Immature natural killer cell (primary cell): ENCODE data around the gene NOL9. TPM values are rescaled to one million over a fixed set of nuclear protein-coding genes. Genes with fewer than 3 reads are reported as not detected.

ENCODE experiments used
- DNase-seq, 3 donors: peaks; one replicate each; pipeline ENCODE4 v3.0.0; 2022; ENCODE audit warnings: mixed read lengths in 1 of 3
- H3K27ac Mint-ChIP-seq, 6 donors: one replicate each; pipeline ENCODE4 v1.8.0; 2020; ENCODE audit warnings: mixed read lengths in 6 of 6, mild to moderate bottlenecking in 5 of 6, inconsistent platforms in 4 of 6, moderate library complexity in 3 of 6
- H3K27me3 Mint-ChIP-seq, 3 donors: one replicate each; pipeline ENCODE4 v1.8.0; 2020 to 2021; ENCODE audit warnings: low read depth in 3 of 3, mild to moderate bottlenecking in 3 of 3, mixed read lengths in 3 of 3, moderate library complexity in 3 of 3, inconsistent platforms in 1 of 3
- H3K36me3 Mint-ChIP-seq, 3 donors: one replicate each; pipeline ENCODE4 v1.8.0; 2020; ENCODE audit warnings: mixed read lengths in 3 of 3, inconsistent platforms in 2 of 3, mild to moderate bottlenecking in 2 of 3
- H3K4me1 Mint-ChIP-seq, 2 donors: one replicate each; pipeline ENCODE4 v1.8.0; 2020; ENCODE audit warnings: inconsistent platforms in 2 of 2, mild to moderate bottlenecking in 2 of 2, mixed read lengths in 2 of 2, moderate library complexity in 1 of 2
- H3K4me3 Mint-ChIP-seq, 5 donors: one replicate each; pipeline ENCODE4 v1.8.0; 2020; ENCODE audit warnings: mild to moderate bottlenecking in 5 of 5, mixed read lengths in 5 of 5, inconsistent platforms in 3 of 5, moderate library complexity in 3 of 5
- H3K9me3 Mint-ChIP-seq, 6 donors: one replicate each; pipeline ENCODE4 v1.8.0; 2020; ENCODE audit warnings: mild to moderate bottlenecking in 6 of 6, mixed read lengths in 6 of 6, inconsistent platforms in 4 of 6, moderate library complexity in 3 of 6
- polyA plus RNA-seq, 3 donors: library from polyadenylated mRNA; unstranded; fragments of 300-500 nt; fragmentation: Illumina TruSeq; gene quantifications; one replicate each; pipeline ENCODE4 v1.2.3, GENCODE V29; 2021

NOL9 gene
- polyA plus RNA-seq, 3 donors from 2014 or later = 4.3 to 18.2 (median 8.4) TPM

DNA sequence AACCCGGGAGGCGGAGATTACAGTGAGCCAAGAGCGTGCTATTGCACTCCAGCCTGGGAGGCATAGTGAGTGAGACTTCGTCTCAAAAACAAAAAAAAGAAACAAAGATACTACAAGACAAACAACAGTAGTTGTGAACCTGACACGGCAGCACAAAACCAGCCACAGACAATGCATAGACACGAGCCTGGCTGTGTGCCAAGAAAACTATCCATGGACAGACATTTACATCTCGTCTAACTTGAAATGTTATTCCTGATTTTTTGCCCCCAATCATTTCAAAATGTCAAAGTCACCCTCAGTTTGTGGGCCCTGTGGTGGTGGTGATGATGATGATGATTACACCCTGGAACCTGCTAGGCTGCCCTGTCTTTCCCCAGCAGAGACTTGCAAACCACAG lies 42.0 kb upstream of the NOL9 start:
- H3K27ac Mint-ChIP-seq = peak overlapping the region in 1 of 6 donors; percentile 41
- H3K36me3 Mint-ChIP-seq = peaks cover 0 to 25% (median 0%) of the 10 kb centered on the region in 3 donors
- H3K4me3 Mint-ChIP-seq = no peak overlapping the region
- H3K4me1 Mint-ChIP-seq = peaks cover 64 to 71% of the 10 kb centered on the region in 2 donors
- peaks cover 0 to 7% (median 1%) of the 10 kb centered on the region in 3 donors for H3K27me3 Mint-ChIP-seq
- no peak for DNase-seq
- H3K9me3 Mint-ChIP-seq = no peaks in the 10 kb centered on the region

DNA sequence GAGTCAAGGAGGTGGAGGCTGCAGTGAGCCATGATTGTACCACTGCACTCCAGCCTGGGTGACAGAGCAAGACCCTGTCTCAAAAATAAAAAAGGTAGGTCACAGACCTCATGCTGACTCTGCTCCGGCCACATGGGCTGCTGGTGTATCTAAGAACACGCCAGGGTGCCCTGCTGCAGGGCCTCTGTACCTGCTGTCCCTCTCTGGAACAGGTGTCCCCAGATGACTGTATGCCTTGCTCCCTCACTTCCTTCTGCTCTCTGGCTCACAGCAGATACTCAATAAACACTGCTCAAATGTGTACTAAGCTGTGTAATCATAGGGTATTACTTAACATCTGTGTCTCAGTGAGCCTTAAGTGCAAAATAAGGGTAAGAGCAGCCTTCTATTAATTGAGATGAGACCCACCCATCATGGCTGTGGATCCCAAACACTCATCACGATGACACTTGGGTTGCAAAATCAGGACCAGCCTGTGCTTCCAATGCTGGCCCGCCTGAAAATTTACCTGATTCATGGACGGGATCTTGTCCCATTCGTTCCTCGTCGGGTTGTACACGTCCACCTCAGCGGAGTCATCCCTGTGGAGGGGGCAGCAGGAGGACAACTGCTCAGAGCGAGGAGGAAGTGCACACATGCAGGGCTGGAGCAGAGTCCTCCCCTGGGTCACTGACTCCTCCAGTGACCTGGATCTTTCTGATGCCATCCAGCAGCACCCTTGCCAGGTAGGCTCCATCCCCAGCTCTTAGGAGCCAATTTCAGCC lies 40.8 kb upstream of the NOL9 start:
- H3K4me3 Mint-ChIP-seq = no peak overlapping the region
- H3K9me3 Mint-ChIP-seq = no peaks in the 10 kb centered on the region
- no peak for DNase-seq
- peaks cover 0 to 25% (median 0%) of the 10 kb centered on the region in 3 donors for H3K36me3 Mint-ChIP-seq
- H3K27ac Mint-ChIP-seq = peak overlapping the region in 1 of 6 donors; percentile 31
- H3K27me3 Mint-ChIP-seq = peaks cover 0 to 1% (median 1%) of the 10 kb centered on the region in 3 donors
- peaks cover 62 to 71% of the 10 kb centered on the region in 2 donors for H3K4me1 Mint-ChIP-seq

- DNase-seq = no peak
- peak overlapping the region in 1 of 5 donors; percentile 11 for H3K4me3 Mint-ChIP-seq
- H3K4me1 Mint-ChIP-seq = peaks cover 49 to 60% of the 10 kb centered on the region in 2 donors
- peaks cover 0 to 25% (median 0%) of the 10 kb centered on the region in 3 donors for H3K36me3 Mint-ChIP-seq
- peaks cover 1 to 3% (median 1%) of the 10 kb centered on the region in 3 donors for H3K27me3 Mint-ChIP-seq
- no peaks in the 10 kb centered on the region for H3K9me3 Mint-ChIP-seq
- peak overlapping the region in 1 of 6 donors; percentile 30 for H3K27ac Mint-ChIP-seq
Measured at GRCh38 chr1:6593810-6594209, 39.5 kb upstream of the NOL9 start.

GRCh38 chr1:6592865-6593593 lies 38.7 kb upstream of the NOL9 start:
- Mint-ChIP-seq H3K4me1 (peaks cover 46 to 59% of the 10 kb centered on the region in 2 donors), H3K36me3 (peaks cover 0 to 25% (median 0%) of the 10 kb centered on the region in 3 donors), H3K9me3 (no peaks in the 10 kb centered on the region), H3K4me3 (peak overlapping the region in 2 of 5 donors; percentile 33), H3K27me3 (peaks cover 1 to 3% (median 1%) of the 10 kb centered on the region in 3 donors), H3K27ac (peak overlapping the region in 1 of 6 donors; percentile 48)
- DNase-seq = no peak

DNA sequence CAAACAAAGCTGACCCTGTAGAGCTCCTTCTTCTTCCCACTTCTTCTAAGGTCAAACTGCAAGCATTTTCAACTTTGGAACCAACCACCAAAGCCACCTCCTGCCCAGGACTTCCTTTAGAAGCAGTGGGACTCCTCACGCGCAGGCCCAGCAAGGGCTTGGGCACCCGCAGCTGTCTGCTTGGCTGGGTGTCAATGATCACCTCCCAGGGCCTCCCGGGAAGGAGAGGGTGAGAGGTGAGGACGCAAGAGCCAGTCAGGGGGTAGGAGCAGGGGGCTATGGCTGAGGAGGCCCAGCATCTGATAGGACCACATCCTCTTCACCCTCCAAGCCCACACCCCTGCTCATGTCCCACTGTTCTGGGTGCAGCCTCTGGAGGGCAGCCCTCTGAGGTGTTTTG lies 38.1 kb upstream of the NOL9 start:
- H3K27me3 Mint-ChIP-seq = peaks cover 1 to 3% (median 3%) of the 10 kb centered on the region in 3 donors
- H3K9me3 Mint-ChIP-seq = no peaks in the 10 kb centered on the region
- H3K4me3 Mint-ChIP-seq = peak overlapping the region in 4 of 5 donors; percentile 21 to 53 (median 33)
- H3K4me1 Mint-ChIP-seq = peaks cover 43 to 59% of the 10 kb centered on the region in 2 donors
- peak in 1 of 3 donors; percentile 39 for DNase-seq
- H3K27ac Mint-ChIP-seq = peak overlapping the region in 4 of 6 donors; percentile 19 to 80 (median 48)
- peaks cover 0 to 25% (median 0%) of the 10 kb centered on the region in 3 donors for H3K36me3 Mint-ChIP-seq

GRCh38 chr1:6591644-6592043 lies 37.3 kb upstream of the NOL9 start:
- DNase-seq = no peak
- Mint-ChIP-seq H3K4me1 (peaks cover 40 to 57% of the 10 kb centered on the region in 2 donors), H3K27me3 (peaks cover 1 to 3% (median 3%) of the 10 kb centered on the region in 3 donors), H3K27ac (peak overlapping the region in 4 of 6 donors; percentile 12 to 80 (median 66)), H3K36me3 (peaks cover 0 to 25% (median 0%) of the 10 kb centered on the region in 3 donors), H3K9me3 (no peaks in the 10 kb centered on the region), H3K4me3 (peak overlapping the region in 4 of 5 donors; percentile 11 to 57 (median 38))

- Mint-ChIP-seq H3K27me3 (peaks cover under 1 to 3% (median 3%) of the 10 kb centered on the region in 3 donors), H3K4me3 (peak overlapping the region in 4 of 5 donors; percentile 32 to 71 (median 54)), H3K4me1 (peaks cover 37 to 53% of the 10 kb centered on the region in 2 donors), H3K9me3 (no peaks in the 10 kb centered on the region), H3K27ac (peak overlapping the region; percentile 34 to 80 (median 66)), H3K36me3 (peaks cover 0 to 21% (median 0%) of the 10 kb centered on the region in 3 donors)
- peak in 2 of 3 donors; percentile 36 to 37 for DNase-seq
Measured at GRCh38 chr1:6591222-6591621, 36.9 kb upstream of the NOL9 start.

DNA sequence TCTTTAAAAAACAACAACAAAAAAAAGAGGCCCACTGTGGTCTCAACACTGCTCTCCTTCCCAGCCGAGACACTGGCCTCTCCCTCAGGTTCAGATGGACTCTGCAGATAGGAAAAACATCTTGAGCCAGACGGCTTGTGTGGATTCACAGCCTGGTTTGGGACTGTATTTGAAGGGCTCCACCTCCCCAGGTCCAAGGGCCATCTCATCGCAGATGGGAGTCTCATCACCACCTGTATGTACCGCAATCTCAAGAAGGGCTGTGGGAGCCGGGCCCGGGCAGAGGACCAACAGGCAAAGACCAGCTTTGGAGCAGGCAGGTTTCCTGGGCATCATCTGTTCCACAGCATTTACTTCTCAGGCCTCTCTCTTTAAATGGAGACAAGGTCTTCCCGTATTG lies 35.7 kb upstream of the NOL9 start:
- peaks cover 27 to 41% of the 10 kb centered on the region in 2 donors for H3K4me1 Mint-ChIP-seq
- H3K27me3 Mint-ChIP-seq = peaks cover 0 to 3% (median 3%) of the 10 kb centered on the region in 3 donors
- H3K27ac Mint-ChIP-seq = no peak overlapping the region
- no peak for DNase-seq
- H3K36me3 Mint-ChIP-seq = peaks cover 0 to 9% (median 0%) of the 10 kb centered on the region in 3 donors
- H3K9me3 Mint-ChIP-seq = no peaks in the 10 kb centered on the region
- no peak overlapping the region for H3K4me3 Mint-ChIP-seq

DNA sequence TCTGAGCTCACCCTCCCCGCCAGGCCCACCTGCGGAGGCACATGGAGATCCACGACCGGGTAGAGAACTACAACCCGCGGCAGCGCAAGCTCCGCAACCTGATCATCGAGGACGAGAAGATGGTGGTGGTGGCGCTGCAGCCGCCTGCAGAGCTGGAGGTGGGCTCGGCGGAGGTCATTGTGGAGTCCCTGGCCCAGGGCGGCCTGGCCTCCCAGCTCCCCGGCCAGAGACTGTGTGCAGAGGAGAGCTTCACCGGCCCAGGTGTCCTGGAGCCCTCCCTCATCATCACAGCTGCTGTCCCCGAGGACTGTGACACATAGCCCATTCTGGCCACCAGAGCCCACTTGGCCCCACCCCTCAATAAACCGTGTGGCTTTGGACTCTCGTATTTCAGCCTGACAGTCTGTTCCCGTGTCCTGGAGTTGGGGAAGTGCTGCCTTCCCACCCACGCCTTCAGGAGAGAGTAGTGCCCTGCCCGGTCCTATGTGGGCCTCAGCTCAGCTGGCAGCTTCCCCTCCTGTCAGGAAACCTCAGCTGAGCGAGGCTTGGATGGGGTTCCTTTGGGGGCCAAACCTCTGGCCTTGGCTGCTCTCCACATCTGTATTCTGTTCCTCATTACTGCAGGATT lies 34.7 kb upstream of the NOL9 start:
- H3K27me3 Mint-ChIP-seq = peaks cover 0 to 5% (median 2%) of the 10 kb centered on the region in 3 donors
- DNase-seq = no peak
- H3K4me3 Mint-ChIP-seq = no peak overlapping the region
- H3K36me3 Mint-ChIP-seq = peaks cover 0 to 3% (median 0%) of the 10 kb centered on the region in 3 donors
- peak overlapping the region in 1 of 6 donors; percentile 2 for H3K27ac Mint-ChIP-seq
- H3K4me1 Mint-ChIP-seq = peaks cover 31 to 43% of the 10 kb centered on the region in 2 donors
- H3K9me3 Mint-ChIP-seq = no peaks in the 10 kb centered on the region

GRCh38 chr1:6588128-6588892 lies 34.0 kb upstream of the NOL9 start:
- H3K9me3 Mint-ChIP-seq = no peaks in the 10 kb centered on the region
- H3K27me3 Mint-ChIP-seq = peaks cover 0 to 5% (median 2%) of the 10 kb centered on the region in 3 donors
- no peak overlapping the region for H3K4me3 Mint-ChIP-seq
- peaks cover 29 to 39% of the 10 kb centered on the region in 2 donors for H3K4me1 Mint-ChIP-seq
- no peak for DNase-seq
- no peaks in the 10 kb centered on the region for H3K36me3 Mint-ChIP-seq
- H3K27ac Mint-ChIP-seq = peak overlapping the region in 1 of 6 donors; percentile 17

DNA sequence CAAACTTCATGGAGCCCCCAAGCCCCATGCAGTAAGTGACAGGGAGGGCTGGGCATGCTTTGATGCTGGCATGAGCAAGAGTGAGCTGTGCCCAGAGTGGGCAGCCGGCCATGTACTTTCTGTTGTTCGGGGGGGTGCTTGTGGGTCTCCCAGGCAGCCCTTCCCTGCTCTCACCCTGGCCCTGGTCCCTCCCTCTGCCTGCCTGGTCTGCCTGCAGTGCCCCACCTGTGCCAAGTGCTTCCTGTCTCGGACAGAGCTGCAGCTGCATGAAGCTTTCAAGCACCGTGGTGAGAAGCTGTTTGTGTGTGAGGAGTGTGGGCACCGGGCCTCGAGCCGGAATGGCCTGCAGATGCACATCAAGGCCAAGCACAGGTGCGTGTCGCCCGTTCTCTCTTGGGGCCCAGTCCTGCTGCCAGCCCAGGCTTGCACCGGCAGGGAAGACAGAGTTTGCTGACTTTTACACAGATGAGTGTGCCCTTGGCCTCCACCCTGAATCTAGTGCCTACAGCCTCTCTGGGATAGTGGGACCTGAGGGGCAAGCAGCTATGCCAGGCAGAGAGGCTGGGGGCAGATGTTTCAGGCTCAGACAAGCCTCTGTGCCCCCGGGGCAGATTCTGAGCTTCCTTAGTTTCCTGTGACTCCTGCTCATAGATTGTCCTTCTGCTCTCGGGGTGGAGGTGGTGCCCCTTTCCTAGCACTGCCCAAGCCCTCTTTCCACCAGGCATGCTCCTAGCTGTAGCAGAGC lies 33.1 kb upstream of the NOL9 start:
- Mint-ChIP-seq H3K36me3 (no peaks in the 10 kb centered on the region), H3K27ac (peak overlapping the region in 1 of 6 donors; percentile 17), H3K4me1 (peaks cover 29 to 36% of the 10 kb centered on the region in 2 donors), H3K27me3 (peaks cover 0 to 5% (median 2%) of the 10 kb centered on the region in 3 donors), H3K9me3 (no peaks in the 10 kb centered on the region), H3K4me3 (no peak overlapping the region)
- no peak for DNase-seq

GRCh38 chr1:6586404-6586816 lies 32.1 kb upstream of the NOL9 start:
- H3K9me3 Mint-ChIP-seq = no peaks in the 10 kb centered on the region
- H3K36me3 Mint-ChIP-seq = no peaks in the 10 kb centered on the region
- H3K27ac Mint-ChIP-seq = no peak overlapping the region
- H3K27me3 Mint-ChIP-seq = peaks cover 0 to 5% (median 4%) of the 10 kb centered on the region in 3 donors
- no peak overlapping the region for H3K4me3 Mint-ChIP-seq
- no peak for DNase-seq
- H3K4me1 Mint-ChIP-seq = peaks cover 26 to 36% of the 10 kb centered on the region in 2 donors
